Mucosa of descending colon (tissue), 3 donors: Measurements from ENCODE around the gene CACNA1C. TPM values are rescaled to one million over a fixed set of nuclear protein-coding genes. Genes with fewer than 3 reads are reported as not detected.

Experiments used
- ATAC-seq: fragments of 200-7000 bp; cut with Tn5 transposase; one replicate; pipeline ENCODE4 v1.9.1; 2020; ENCODE audit warnings: mild to moderate bottlenecking, moderate library complexity
- DNase-seq, 3 donors: peaks; one replicate each; pipeline ENCODE4 v3.0.0-alpha.2; 2020
- H3K36me3 ChIP-seq: fragments of 200-600 bp; one replicate; pipeline ENCODE4 v1.8.0; 2021; ENCODE audit warnings: low read depth, mild to moderate bottlenecking
- H3K4me1 ChIP-seq: fragments of 200-600 bp; one replicate; pipeline ENCODE4 v1.8.0; 2021; ENCODE audit warnings: low read depth, mild to moderate bottlenecking
- H3K4me3 ChIP-seq: fragments of 200-600 bp; one replicate; pipeline ENCODE4 v1.8.0; 2021; ENCODE audit warnings: mild to moderate bottlenecking
- H3K9me3 ChIP-seq: fragments of 200-600 bp; one replicate; pipeline ENCODE4 v1.8.0; 2021; ENCODE audit warnings: mild to moderate bottlenecking
- CTCF ChIP-seq: fragments of 200-600 bp; IDR thresholded peaks from one replicate; pipeline ENCODE4 v1.8.0; 2022; ENCODE audit warnings: antibody characterized with exemption, mild to moderate bottlenecking
- intact Hi-C, 2 donors: fragments of 100-400 bp; cut with DNase I in 1 of 2; cut with micrococcal nuclease in 1 of 2; formaldehyde crosslinking; loops; one replicate each; pipeline versions ENCODE4 v1.11.0 to v1.11.1; 2022; cut with DNase I, micrococcal nuclease
- total RNA-seq, 3 donors: library from RNA; stranded (reverse); fragmentation: NEBNext Ultra II Directional in 2 of 3; extraction: Animal tissue kit (Norgen Biotek cat#: 25700) in 2 of 3; gene quantifications; one replicate each; pipeline versions ENCODE4 v1.2.1 to v1.2.4, GENCODE V29; 2021 to 2023
- donor health status: DM: no; HTN: no; CAD: no; lungs with moderate emphysema.
- donor health status: DM: no; HTN: no; CAD: no.
- donor health status: DM: no; HTN: yes; CAD: no.

Gene CACNA1C
- total RNA-seq, 3 donors from 2014 or later: 5.5 to 89.4 (median 9.2) TPM

GRCh38 chr12:2457933-2458414 lies 405.2 kb downstream of the CACNA1C start:
- H3K4me1 ChIP-seq: no peaks in the 10 kb centered on the region
- no peak for TF ChIP-seq CTCF
- H3K9me3 ChIP-seq: no peaks in the 10 kb centered on the region
- ATAC-seq: no peak
- no peak for DNase-seq
- no peak overlapping the region for H3K4me3 ChIP-seq
- no peaks in the 10 kb centered on the region for H3K36me3 ChIP-seq
- intact Hi-C loops: no loop called here

GRCh38 chr12:2460051-2460670 lies 407.4 kb downstream of the CACNA1C start:
- no peak for TF ChIP-seq CTCF
- no peaks in the 10 kb centered on the region for H3K36me3 ChIP-seq

GRCh38 chr12:2461046-2461445 lies 408.3 kb downstream of the CACNA1C start:
- intact Hi-C loops: no loop called here
- H3K4me3 ChIP-seq: no peak overlapping the region
- no peaks in the 10 kb centered on the region for H3K9me3 ChIP-seq
- no peak for ATAC-seq
- H3K4me1 ChIP-seq: no peaks in the 10 kb centered on the region
- no peak for DNase-seq
- TF ChIP-seq CTCF: no peak
- no peaks in the 10 kb centered on the region for H3K36me3 ChIP-seq

More at GRCh38 chr12:2460051-2460670, 407.4 kb downstream of the CACNA1C start:
- Histone ChIP-seq H3K9me3 (no peaks in the 10 kb centered on the region), H3K4me3 (no peak overlapping the region), H3K4me1 (no peaks in the 10 kb centered on the region)
- intact Hi-C loops: no loop called here
- ATAC-seq (no peak), DNase-seq (no peak)

GRCh38 chr12:2461645-2462044 lies 408.9 kb downstream of the CACNA1C start:
- no peak for ATAC-seq
- intact Hi-C loops: no loop called here
- Histone ChIP-seq H3K4me1 (no peaks in the 10 kb centered on the region), H3K36me3 (no peaks in the 10 kb centered on the region), H3K9me3 (no peaks in the 10 kb centered on the region), H3K4me3 (no peak overlapping the region)
- no peak for DNase-seq
- TF ChIP-seq CTCF: no peak

- H3K4me1 ChIP-seq: no peaks in the 10 kb centered on the region
- ATAC-seq (no peak), DNase-seq (no peak)
- no peaks in the 10 kb centered on the region for H3K36me3 ChIP-seq
- no peak overlapping the region for H3K4me3 ChIP-seq
- no peak for TF ChIP-seq CTCF
- no peaks in the 10 kb centered on the region for H3K9me3 ChIP-seq
- intact Hi-C loops: no loop called here
Observed at GRCh38 chr12:2462087-2462486, 409.3 kb downstream of the CACNA1C start.
